Inferior parietal cortex (tissue), 1 donor: Measurements from ENCODE around the gene SMAD7.

ENCODE experiments used
- DNase-seq: peaks from one replicate; pipeline ENCODE4 v3.0.0-alpha.2; 2016; ENCODE audit errors: extremely low spot score

Gene SMAD7

DNA sequence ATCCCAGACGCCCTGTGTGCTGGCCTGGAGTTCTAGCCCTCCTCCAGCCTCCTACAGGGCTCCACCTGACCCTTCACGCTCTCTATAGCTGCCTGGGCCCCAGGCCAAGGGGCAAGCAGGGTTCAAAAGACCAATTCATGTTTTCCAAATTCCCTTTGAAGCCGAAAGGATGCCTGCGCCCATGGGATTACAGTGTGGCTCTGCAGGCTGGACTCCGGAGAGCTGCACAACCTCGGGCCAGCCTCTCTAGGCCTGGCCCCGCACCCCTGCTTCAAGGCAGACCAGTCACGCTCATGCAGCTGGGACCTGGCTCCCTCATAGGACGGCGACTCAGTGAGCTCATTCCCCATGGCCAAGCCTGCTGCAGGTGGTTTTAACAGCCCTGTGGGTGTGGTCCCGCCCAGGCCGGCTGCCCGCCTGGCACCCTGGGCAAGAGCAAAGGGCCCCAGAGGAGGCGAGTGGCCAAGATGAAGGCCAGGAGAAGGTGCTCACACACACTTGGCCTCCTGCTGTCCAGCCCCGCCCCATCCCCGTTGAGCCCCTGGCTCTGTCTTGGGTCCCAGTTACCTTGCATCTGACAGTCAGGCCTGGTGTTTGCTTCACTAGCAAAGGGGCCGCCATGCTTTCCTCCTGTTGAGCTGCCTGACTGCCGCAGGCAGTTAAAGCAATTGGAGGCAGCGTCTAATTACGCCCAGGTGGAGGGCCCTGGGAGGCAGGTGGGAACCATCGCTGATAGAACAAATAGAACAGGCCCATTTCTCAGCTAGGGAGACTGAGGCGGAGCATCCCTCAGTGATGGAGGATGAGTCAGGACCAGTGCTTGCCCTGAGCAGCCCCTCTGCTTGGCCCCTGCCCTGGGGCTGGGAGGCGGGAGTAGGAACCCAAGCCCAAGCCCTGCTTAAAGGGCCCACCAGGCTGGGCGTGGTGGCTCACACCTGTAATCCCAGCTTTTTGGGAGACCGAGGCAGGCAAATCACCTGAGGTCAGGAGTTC lies 56.9 kb downstream of the SMAD7 start:
- DNase-seq, result no peak

DNA sequence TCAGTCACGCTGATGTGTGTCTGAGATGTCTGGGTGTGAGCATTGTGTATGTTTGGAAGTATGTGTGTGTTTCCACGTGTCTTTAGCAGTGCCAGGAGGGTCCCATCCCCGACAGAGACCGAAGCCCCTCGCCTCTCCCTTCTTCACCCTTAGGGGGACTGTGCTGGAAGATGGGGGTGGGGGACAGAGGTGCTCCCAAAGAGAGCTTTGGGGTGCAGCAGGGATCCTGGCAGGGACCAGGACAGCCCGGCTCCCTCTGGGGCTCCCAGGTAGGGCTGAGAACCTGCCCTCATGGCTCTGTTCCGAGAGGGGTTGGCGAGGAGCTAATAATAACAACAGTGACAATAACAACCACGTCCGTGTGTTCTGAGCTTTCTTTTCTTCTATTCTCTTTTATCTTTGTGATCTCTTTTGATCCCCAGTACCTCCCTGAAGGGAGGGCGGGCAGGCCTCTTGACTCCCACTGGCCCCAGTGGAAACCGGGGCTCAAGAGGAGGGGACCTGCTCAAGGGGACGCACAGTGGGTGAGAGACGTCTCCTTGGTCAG lies 57.6 kb downstream of the SMAD7 start:
- no peak for DNase-seq

DNA sequence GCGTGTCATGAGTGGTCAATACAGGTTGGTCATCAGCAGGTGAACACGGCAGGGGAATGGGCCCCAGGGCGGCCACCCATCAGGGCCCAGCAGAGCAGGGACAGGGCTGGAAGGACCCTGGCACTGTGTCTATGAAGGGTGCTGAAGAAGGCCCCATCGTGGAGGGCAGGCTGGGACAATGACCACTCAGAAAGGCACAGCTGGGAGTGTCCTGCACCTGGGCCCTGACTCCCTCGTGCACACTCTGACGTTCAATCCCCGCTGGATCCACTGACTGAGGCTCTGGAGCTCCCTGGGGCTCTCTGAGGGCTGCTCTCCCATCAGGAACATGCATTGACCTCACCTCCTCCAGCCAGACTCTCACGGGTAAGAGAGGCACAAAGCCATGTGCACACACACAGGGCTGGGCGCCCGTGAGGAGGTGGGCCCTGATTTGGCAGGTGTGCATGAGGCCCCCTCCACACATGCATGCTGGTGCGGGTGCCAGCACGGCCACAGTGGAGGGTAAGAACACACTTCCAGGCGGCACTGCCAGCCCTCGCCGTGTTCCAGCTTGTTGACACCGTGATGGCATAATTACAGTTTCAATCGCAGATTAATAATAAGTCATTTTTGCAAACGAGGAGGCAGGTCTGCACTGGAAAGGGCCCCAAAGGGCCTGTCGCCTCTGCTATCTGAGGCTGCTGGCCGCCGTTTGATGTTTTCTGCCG lies 58.5 kb downstream of the SMAD7 start:
- no peak for DNase-seq

DNA sequence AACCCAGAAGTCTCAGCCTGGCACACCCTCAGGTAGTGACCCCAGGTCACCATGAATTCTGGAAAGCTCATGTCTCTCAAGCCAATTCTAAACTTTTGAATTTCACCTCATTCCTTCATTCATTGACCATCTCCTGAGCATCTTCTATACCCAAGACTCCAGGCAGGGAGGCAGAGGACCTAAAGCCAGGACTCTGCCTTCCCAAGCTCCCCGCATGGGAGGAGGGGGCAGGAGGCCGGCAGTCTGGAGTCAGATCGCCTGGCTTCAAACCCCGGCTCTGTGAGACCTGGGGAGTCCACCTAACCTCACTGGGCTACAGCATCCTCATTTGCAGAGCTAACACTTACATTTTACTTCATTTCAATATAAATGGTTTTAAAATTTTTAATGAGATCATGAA lies 59.0 kb downstream of the SMAD7 start:
- no peak for DNase-seq

DNA sequence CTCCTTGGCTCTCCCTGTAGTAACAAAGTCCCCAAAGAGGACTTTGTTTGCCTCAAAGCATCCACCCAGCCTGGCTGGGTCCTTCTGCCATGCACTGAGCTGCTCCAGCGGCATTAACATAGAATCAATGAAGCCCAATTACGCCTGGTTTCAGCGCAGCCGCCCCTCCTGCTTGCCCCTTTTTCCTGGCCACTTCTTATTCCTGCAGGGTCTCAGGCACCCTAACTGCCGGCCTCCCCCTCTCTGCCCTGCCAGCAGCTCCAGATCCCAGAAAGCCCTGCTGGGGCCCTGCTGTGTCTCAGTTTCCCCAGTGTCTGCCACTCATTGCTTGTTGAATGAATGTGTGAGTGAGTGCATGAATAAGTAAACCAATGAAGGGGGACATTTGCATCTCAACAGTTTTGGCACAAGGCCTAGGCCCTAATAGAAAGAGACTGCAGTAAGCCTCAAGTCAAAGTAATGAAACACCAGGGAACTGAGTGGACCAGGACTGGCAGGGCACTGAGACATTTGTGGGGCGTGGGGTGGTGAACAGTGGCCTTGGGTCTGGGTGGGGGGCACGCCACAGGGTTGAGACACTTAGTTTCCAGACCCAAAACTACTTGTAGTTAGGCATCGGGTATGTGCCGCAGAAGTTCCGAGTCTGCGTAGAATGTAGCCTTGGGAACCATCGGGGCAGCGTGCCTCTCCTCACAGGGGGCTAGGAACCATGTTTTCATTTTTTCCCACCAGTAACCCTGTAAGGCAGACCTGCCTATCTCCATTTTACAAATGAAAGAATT lies 60.6 kb downstream of the SMAD7 start:
- DNase-seq, result no peak

DNA sequence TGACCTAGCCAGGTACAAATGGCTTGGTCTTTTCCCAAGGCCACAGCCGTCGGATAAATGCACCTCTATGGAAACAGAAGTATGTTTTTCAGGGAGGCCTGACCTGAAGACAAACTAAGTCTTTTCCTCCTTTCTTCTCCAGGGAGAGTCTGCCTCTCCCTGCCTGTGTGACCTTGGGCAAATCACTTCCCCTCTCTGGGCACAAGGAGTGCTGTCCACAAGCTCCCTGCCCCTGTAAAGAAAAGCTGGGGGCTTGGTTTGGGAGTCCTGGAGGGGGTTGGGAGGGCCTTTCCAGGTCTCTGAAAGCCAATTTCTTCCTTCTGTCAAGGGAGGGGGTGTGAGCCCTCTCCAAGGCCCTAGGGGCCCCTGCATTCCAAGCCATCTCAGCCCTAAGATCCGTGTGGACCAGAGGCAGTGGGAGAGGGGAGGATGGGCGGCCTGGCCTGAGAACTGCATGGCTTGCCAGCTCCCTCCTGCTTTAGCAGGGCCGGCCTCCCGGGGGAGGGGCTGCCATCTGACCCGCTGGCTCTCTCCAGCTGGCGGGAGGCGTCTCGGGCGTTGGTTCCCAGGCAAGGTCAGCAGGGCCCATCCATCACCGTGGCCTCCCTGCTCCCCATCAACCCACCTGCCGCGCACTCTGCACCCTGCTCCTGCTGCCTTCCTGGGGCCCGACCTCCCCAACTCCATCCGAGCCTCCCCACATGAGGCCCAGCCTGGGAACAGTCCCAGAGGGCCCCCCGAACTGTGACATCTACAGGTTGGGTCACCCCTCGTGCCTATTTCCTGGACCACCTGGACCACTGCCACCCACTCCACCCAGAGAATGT lies 61.4 kb downstream of the SMAD7 start:
- DNase-seq, result no peak

DNA sequence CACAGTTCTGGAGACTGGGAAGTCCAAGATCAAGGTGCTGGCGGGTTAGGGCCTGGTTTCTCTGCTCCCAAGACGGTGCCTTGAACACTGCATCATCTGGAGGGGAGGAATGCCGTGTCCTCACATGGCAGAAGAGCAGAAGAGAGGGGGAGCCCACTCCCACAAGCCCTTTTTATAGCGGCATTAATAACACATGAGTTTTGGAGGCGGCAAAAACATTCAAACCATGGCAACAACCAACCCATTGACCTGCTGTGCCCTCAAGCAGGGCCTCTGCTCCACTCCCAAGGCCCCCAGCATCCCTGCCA lies 62.0 kb downstream of the SMAD7 start:
- DNase-seq, result no peak

DNA sequence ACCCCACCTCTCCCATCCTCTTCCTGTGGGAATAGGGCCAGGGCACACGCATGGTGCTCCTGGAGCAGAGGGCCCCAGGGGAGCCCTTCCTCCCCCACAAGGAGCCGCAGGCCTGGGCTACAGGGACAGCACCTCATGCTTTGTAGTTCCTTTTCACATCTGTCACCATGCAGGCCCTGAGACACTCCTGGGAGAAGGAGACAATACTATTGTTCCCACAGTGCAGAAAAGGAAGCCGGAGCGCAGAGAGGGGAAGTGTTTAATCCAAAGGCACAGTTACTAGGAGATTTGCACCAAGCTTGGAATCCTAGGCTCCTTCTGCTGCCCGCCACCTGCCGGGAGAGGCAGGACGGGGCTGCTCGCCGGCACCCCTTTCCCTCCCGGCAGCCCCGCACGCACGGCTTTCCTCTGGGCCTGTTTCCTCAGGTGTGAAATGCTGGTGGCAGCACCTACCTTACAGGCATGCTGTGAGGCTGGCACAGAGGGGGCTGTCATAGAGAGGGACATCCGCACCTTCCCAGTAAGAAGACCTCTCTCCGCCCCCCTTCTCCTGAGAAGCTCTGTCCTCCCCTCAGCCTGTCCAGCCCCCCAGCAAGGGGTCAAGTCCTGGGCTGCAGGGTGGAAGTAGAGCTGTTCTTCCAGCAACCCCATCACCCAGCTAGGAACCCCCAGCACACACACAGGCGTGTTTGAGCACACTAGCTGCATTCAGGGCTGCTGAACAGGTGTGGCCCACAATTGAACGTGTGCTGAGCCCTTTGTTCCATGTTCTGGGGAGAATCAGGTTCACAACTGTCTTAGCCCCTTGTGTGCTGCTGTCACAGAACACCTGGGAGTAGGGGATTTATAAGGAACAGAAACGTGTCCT lies 62.6 kb downstream of the SMAD7 start:
- no peak for DNase-seq

DNA sequence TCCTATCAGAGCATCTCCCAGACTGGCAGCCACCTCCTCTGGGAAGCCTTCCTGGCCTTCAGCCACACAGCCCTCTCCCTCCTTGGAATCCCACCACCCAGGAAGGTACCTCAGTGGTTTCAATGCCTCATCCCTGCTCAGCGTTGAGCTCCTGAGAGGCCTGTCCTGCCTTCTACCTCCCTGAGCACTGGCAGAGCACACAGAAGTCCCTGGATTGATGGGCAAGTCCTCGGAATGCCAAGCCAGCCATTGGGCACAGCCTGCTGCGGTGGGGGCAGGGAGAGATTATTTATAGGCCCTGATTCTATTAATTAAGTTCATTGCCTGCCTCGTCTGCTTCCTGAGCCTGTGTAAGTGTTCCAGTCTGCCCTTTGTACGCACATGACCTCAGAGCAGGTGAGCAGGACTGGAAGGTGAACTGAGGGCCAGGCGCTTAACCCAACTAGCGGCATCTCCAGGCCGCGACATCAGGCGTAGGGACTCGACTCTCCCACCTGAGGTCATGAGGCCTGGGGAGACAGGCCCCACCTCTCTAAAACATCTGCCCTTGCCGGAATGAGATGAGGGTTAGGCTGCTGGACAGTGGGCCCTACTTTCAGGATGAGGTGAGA lies 63.4 kb downstream of the SMAD7 start:
- DNase-seq, result no peak

DNA sequence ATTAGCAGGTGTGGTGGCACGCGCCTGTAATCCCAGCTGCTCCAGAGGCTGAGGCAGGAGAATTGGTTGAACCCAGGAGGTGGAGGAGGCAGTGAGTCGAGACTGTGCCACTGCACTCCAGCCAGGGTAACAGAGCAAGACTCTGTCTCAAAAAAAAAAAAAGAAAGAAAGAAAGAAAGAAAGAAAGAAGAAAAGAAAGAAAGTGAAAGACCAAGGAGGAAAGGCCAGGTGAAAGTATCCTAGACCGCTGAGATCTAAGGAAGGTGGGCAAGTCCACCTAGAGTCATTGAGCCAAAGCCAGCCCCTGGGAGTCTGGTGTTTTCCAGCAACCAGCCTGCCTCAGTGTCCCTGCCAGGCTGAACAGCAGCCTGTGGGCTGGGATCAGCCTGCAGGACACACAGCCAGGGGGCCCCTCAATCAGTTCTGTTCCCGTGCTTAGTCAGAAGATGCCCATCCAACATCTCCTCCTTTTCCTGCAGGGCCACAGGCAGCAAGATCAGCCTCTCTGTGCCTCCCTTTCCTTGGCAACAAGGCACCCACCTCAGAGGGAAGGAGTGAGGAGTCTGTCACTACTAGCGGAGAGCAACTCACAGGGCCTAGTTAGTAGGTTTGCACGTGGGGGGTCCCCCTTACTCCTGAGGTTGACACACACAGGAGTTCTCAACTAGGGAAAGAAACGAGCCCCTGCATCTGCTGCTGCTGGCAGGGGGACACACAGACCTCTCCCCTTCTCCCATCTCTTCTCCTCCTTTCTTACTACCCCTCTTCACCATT lies 64.1 kb downstream of the SMAD7 start:
- DNase-seq, result no peak

DNA sequence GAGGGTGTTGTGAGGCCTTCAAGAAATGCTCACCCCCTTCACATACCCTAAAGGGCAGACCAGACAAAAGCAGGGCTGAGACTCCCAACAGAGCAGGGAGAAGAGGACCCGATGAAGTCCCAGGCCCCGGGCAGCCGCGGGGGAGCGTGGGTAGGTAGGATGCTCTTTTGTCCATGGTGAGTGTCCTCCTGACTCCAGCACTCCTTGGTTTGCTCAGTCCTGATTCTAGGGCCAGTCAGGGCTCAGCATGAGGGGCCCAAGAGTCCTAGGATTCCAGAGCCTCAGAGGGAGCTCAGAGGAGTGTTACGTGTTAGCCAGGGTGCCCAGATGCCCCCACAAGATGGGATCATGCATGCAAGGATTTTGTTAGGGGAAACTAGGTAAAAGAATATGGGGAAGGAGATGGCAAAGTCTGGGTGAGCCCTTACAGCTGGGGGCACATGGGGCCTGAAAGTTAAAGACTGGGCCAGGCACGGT lies 64.8 kb downstream of the SMAD7 start:
- no peak for DNase-seq

DNA sequence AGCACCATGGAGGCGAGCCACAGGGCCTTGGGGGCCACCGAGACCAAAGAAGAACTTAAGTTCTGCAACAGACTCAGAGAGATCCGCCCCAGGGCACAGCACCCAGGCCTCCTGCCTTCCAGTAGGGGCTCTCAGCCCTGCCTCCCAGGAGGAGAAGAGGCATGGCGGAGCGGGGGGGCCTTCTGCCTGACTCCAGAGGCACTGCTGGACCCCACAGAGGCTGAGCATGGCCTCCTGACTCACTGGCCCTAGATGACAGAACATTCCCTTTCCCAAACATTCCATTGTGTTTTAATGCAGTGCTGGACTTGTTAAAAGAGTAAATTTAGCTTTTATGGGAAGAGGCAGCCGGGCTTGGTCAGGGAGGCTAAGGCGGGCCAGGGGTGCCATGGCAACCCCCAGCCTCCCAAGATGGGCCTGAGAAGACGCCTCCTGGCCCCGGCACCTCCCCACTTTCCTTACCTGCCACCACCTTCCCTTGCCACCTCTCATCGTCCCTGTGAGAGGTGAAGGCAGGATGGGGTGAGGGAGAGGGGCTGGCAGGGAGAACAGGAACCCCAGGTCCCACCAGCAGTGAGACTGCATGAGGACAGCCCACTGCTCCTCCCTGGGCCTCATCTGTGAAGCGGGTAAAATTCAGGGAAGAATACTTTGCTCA lies 65.4 kb downstream of the SMAD7 start:
- no peak for DNase-seq

DNA sequence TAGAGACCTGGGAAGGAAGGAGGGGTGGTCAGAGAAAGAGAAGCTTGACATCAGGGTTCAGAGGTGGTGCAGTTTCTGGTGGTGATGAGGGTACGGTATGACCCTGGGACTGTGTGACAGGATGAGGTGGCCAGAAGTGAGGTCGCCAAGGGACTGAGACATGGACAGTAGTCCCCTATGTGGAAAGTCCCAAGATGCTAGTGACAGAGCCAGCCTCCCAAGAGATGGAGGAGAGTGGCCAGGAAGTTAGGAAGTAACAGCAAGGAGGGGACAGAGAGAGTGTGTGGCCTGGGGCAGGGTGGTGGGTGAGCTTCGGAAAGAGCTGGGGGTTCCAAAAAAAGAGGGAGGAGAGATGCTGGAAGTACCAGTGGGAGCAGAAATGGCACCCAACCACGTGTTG lies 66.0 kb downstream of the SMAD7 start:
- DNase-seq, result no peak

DNA sequence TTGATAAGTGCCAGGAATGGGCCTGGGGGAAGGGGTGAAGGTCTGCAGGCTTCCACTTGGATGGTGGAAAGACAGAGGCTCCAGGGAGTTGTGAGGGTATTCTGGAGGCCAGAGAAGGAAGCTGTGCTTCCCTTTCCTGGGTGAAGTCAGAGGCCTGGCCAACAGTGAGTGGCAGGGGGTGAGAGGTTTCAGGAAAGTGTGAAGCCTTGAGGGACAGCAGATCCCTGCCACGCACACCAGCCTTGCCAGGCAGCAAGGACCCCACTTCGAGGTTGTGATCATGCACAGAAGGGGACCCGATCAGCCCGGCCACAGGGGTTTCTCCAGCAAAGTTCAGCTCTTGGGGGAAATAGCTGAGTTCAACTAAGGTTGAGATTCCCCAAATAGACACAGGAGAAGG lies 66.5 kb downstream of the SMAD7 start:
- no peak for DNase-seq

DNA sequence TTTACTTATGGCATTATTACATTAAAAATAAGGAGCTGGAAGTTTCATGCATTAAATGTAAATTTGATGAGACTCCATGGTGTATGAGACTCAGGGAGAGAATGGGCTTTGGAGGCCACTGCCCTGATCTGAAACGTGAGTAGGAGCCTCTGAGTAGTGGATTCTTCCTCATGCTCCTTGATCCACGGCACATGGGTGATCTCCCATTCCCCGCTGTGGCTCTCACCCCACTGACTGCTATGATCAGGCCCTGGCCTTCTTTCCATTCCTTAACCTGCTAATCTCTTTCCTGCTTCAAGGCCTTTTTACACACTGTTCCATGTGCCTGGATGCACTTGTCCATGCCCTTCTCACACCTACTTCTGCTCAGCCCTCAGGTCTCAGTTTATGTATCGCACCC lies 68.4 kb downstream of the SMAD7 start:
- no peak for DNase-seq

DNA sequence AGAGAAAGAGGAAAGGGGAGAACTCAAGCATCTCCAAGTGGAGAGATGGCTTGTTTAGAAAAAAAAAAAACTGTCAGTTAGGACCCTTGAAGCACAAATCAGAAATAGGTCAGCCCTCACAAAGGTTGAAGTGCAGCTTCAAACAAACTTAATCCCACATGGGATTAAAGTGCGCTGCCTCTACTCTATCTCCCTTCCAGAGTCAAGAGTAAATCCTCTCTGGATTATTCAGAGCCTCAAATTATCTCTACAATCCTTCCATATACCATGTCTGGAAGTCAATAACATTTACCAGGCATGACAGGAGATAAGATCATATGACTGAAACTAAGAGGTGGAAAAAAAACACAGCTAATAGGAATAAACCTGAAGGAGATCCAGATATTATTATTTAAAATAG lies 69.8 kb downstream of the SMAD7 start:
- no peak for DNase-seq

DNA sequence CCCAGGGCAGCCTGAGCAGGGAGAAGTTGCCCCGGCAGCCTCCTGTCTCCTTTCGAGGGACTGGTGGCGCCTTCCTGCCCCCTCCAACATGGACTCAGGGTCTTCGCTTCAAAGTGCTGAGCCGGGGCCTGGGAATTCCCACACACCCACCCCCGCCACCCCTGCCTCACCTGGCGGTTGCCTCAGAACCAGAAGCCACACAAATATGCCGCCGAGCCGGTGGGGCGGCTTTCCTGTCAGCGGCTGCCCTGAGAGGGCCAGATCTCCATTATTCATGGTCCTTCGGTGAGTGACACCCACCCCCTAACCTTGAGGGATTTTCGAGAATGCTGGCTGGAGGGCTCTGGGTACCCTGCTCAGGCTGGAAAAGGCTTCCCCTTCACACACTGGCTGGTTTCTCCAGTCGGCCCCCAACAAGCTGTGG lies 71.7 kb downstream of the SMAD7 start:
- no peak for DNase-seq

DNA sequence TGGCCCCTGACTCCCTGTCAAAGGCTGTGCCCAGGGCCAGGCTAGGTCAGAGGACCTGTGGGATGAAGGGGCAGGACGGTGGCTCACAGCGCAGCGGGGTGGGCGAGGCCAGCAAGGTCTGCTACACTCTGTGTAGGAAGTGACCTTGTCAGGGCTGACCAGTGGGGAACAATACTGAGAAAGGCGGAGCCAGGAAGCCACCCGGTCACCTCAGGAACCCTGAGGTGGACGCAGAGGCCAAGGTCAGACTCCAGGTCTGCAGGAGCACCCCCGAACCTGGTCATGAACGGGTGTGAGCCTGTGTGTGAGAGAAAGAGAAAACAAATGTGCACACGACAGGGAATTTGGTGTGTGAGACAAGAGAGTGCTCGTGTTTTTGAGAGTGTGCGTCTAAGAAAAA lies 72.3 kb downstream of the SMAD7 start:
- DNase-seq, result no peak
